ENCODE results near the gene TOLLIP. TPM values are rescaled to one million over a fixed set of nuclear protein-coding genes. Genes with fewer than 3 reads are reported as not detected.

The TOLLIP gene
- total RNA-seq, 1 donor from 2014 or later, result 38.9 TPM

DNA sequence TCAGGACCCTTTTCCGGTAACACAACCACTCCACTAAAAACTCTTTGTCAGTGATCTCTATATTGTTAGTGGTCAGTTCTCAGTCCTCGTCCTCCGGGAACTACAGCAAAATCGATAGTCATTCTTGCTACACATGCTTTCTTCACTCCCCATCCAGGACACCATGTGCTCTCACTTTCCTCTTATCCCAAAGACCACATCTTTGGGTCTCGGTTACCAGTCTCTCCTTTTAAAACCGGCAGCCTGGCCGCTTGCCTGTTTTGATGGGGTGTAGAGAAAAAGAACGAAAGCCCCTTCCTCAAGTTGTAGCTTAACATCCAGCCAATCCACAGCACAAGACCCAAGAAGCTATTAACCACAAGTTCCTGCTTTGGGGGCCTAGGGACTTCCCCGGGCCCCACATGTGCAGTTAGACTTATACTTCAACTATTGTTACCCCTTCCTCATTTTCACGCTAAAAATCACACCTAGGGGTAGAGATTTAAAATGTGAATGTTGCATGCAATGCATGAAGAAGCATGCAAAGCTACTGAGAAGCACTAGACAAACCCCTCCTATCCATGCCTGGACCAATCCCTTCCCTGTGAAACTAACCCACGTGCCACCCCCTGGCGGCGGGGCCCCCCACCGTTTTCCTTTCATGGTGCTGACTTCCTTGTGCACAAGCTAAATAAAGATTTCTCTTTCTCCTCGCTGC is 1.5 kb upstream of the TOLLIP start:
- Mint-ChIP-seq H3K9me3 (peaks cover 26% of the 10 kb centered on the region), H3K27me3 (peaks cover 29% of the 10 kb centered on the region), H3K4me1 (peaks cover 27% of the 10 kb centered on the region), H3K36me3 (ENCODE audit: low read depth) (peaks cover 15% of the 10 kb centered on the region), H3K27ac (peak overlapping the region; percentile 94), H3K4me3 (peak overlapping the region; percentile 87)
- peak; percentile 74 for DNase-seq
- intact Hi-C loops (cut with micrococcal nuclease), result no loop called here

DNA sequence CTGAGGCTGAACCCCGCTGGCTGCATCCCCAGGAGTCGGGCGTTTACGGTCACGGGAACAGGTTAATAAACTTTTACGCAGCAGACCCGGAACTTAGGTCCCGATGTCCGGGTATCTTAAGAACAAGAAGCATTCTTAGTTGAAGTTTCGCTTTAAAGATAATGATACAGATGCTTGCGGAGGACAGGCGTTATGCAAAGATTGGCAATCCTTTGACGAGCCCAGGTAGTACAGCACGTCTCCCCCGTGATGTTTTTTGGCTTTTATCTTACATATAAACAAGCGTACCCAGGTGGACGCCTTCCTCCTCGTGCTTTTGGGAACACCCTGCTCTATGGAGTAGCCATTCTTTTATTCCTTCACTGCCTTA is 871 bp upstream of the TOLLIP start:
- peaks cover 25% of the 10 kb centered on the region for H3K27me3 Mint-ChIP-seq
- peaks cover 26% of the 10 kb centered on the region for H3K9me3 Mint-ChIP-seq
- peak overlapping the region; percentile 94 for H3K27ac Mint-ChIP-seq
- intact Hi-C loops (cut with micrococcal nuclease), result no loop called here
- H3K36me3 Mint-ChIP-seq (ENCODE audit: low read depth), result peaks cover 15% of the 10 kb centered on the region
- H3K4me1 Mint-ChIP-seq, result peaks cover 27% of the 10 kb centered on the region
- peak overlapping the region; percentile 87 for H3K4me3 Mint-ChIP-seq
- DNase-seq, result no peak

DNA sequence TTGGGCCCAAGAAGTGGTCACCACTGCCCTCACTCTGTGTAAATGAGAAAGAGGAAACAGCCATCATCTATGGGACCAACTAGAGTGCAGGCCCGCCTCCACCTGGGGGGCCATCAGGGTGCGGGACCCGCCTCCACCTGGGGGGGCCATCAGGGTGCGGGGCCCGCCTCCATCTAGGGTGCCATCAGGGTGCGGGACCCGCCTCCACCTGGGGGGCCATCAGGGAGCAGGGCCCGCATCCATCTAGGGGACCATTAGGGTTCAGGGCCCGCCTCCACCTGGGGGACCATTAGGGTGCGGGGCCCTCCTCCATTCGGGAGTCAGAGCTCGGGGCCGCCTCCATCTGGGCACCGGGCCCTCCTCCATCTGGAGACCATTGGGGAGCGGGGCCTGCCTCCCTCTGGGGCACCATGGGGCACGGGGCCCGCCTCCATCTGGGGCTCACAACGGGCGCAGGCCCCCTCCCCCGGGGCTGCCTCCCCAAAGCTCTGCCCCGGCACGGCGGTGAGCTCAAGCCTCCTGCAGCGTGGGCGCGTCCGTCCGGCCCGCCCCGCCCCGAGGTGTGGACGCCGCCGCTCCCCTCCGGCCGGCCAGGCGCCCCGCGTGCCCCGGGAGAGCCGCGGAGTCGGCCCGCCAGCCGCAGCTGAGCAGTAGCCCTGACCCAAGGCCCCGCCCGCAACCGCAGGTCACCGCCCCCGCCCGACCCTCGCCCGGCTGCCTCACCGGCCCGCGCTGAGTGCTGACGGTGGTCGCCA is 512 bp downstream of the TOLLIP start:
- peak overlapping the region; percentile 74 for H3K27ac Mint-ChIP-seq
- H3K4me1 Mint-ChIP-seq, result peaks cover 27% of the 10 kb centered on the region
- H3K9me3 Mint-ChIP-seq, result peaks cover 21% of the 10 kb centered on the region
- H3K36me3 Mint-ChIP-seq (ENCODE audit: low read depth), result peaks cover 15% of the 10 kb centered on the region
- intact Hi-C loops (cut with micrococcal nuclease), result loop anchor here (1.0 to 2.0 kb wide), 3 partner anchors 27 to 74 kb away; no protein-coding TSS in a partner anchor
- peak overlapping the region; percentile 65 for H3K4me3 Mint-ChIP-seq
- H3K27me3 Mint-ChIP-seq, result peaks cover 14% of the 10 kb centered on the region
- DNase-seq, result no peak

DNA sequence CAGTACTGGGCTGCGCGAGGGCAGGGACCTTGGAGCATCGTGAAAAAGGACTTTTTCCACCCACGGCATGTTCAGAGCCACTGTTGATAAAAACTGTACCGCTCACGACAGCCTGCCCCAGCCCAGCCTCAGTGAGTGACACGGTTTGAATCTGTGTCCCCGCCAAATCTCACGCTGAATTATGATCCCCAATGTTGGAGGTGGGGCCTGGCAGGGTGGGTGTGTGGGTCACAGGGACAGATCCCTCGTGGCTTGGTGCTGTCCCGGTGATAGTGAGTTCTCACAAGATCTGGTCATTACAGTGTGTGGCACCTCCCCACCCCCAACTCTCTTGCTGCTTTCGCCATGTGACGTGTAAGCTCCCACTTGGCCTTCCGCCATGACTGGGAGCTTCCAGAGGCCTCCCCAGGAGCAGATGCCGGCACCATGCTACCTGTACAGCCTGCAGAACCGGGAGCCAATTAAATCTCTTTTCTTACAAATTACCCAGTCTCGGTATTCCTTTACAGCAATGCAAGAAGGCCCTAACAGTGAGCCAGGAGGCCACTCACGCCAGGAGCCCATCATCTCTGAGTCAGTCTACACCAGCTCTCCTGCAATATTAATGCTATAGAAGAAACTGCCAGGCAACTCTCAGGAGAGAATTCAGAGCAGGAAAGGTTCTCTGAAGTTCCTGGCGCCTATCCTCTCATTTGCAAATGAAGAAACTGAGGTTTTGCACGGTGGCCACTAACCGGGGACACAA is 1.3 kb downstream of the TOLLIP start:
- Mint-ChIP-seq H3K27me3 (peaks cover 6% of the 10 kb centered on the region), H3K27ac (peak overlapping the region; percentile 74), H3K9me3 (peaks cover 21% of the 10 kb centered on the region), H3K36me3 (ENCODE audit: low read depth) (peaks cover 15% of the 10 kb centered on the region), H3K4me3 (peak overlapping the region; percentile 65), H3K4me1 (peaks cover 27% of the 10 kb centered on the region)
- no peak for DNase-seq
- intact Hi-C loops (cut with micrococcal nuclease), result loop anchor here (2.0 kb wide), 2 partner anchors 45 to 75 kb away; no protein-coding TSS in a partner anchor

DNA sequence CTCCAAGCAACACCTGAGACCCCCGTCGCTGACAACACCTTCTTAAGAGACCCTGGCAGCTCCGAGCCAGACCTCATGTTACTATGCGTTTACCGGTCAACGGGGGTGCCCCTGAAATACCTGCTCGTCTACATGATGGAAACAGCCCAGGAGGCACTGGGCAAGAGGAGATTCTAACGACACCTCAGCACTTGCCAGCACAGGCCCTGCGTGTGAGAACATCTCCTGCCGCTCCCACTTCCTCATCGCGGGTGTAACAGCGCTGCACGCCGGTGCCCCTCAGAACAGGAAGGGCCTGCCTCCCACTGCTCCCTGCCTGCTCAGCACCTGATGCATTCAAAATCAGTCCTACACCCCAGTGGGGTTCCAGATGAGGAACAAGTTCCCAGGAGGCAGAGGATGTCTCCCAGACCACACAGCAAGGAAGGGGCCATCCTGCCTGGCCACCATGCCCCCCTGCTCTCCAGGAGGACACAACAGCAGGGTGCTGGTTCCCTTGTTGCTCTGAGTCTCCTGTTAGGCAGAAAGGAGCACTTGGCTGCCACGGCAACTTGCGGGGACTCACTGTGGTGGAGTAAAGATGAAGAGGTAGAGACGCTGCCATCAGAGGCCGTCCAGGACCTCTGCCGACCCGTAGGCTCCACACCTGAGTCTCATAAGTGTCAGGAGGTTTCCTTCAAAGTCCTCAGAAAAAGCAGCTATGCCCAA is 2.1 kb downstream of the TOLLIP start:
- Mint-ChIP-seq H3K27me3 (peaks cover 2% of the 10 kb centered on the region), H3K27ac (no peak overlapping the region), H3K36me3 (ENCODE audit: low read depth) (peaks cover 13% of the 10 kb centered on the region), H3K9me3 (peaks cover 17% of the 10 kb centered on the region), H3K4me3 (peak overlapping the region; percentile 19), H3K4me1 (peaks cover 27% of the 10 kb centered on the region)
- DNase-seq, result no peak
- intact Hi-C loops (cut with micrococcal nuclease), result no loop called here

DNA sequence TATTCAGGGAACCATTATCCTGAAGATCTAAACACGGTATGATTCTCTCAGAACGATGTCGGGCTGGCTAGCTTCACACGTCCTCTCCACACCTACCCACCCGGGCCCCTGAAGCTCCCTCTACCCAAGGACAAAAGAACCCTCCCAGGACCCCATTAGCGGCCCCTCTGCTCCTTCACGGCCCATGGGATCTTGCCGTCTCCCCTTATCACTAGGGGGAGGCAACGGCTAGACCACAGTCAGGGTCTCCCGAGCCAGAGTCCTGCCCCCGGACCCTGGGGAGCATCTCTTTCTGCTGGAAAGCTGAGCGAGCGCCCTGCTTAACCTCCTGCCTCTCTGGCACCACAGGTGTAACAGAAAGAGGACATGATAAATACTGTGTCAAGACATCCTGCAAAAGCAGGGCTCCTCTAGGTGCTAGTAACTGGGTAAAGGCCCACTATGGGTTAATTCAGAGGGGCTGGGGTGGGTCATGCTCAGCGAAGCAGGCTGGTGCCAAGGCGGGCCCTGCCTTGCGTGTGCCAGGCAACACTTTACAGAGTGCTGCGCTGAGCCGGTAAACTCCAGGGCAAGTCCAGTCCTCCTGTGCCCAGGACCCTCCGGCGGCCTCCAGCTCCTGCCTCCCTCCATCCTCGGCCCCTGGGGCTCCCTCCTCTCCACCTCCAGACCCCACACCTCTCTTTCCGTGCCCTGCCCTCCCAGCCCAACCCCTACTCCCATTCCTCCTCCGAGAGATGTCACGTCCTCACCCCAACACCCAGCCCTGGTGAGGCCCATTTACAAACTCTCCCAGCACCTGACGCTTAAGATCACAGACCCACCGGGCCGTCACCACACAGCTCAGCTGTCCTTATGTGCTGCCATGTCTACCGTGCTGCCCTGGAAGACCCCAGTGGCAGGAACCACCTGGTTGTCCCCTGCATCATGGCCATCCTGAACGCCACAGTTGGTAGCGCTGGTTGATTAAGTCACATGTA is 3.0 kb downstream of the TOLLIP start:
- intact Hi-C loops (cut with micrococcal nuclease), result no loop called here

DNA sequence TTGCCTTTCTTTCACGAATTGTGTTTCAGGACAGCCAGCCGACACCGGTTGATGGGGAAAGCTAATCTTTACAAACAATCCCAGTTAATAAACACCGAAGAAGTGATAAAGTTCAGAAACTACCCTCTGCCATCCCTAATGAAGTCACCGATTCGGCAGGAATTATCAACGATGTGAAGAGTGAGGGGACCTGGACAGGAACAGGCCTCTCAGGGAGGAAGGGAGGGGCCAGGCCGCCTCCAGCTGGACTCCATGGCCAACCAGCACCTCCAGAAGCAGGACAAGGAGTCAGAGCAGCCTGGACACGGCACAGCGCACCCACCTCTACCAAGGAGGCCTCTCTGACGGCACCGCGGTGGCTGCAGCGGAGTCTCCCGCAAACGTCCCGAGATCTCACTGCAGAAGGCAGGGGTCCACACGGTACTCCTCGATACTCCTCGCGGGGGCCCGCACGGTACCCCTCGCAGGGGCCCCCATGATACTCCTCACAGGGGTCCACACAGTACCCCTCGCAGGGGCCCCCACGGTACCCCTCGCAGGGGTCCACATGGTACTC is 3.9 kb downstream of the TOLLIP start:
- Mint-ChIP-seq H3K27ac (no peak overlapping the region), H3K27me3 (no peaks in the 10 kb centered on the region), H3K4me3 (no peak overlapping the region), H3K4me1 (peaks cover 19% of the 10 kb centered on the region), H3K9me3 (peaks cover 2% of the 10 kb centered on the region), H3K36me3 (ENCODE audit: low read depth) (peaks cover 7% of the 10 kb centered on the region)
- peak; percentile 57 for DNase-seq
- intact Hi-C loops (cut with micrococcal nuclease), result no loop called here

More for the DNA sequence above, 3.0 kb downstream of the TOLLIP start:
- H3K9me3 Mint-ChIP-seq, result peaks cover 11% of the 10 kb centered on the region
- H3K27me3 Mint-ChIP-seq, result no peaks in the 10 kb centered on the region
- no peak overlapping the region for H3K4me3 Mint-ChIP-seq
- no peak overlapping the region for H3K27ac Mint-ChIP-seq
- peaks cover 27% of the 10 kb centered on the region for H3K4me1 Mint-ChIP-seq
- peaks cover 13% of the 10 kb centered on the region for H3K36me3 Mint-ChIP-seq (ENCODE audit: low read depth)
- DNase-seq, result peak; percentile 55

DNA sequence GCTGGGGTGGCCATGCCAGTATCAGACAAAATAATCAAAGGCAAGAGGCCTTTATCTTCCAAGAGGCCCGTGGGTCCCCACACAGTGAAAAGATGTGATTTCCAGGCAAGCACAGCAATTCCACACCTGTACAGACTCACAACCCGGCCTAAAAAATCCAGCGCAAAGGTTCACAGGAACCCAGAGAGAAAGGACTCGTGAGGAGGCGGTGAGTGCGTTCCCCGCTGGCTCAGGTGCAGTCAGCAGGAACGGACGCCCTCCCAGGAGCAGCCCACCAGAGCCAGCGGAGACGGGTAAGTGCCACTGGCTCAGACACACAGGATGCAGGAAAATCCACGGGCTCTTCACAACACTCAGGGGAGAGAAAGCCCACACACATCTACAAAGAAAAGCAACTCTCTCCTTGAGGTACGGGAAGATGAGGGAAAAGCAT is 4.4 kb downstream of the TOLLIP start:
- no peak overlapping the region for H3K4me3 Mint-ChIP-seq
- intact Hi-C loops (cut with micrococcal nuclease), result no loop called here
- peaks cover 5% of the 10 kb centered on the region for H3K36me3 Mint-ChIP-seq (ENCODE audit: low read depth)
- H3K4me1 Mint-ChIP-seq, result peaks cover 16% of the 10 kb centered on the region
- no peaks in the 10 kb centered on the region for H3K27me3 Mint-ChIP-seq
- H3K27ac Mint-ChIP-seq, result no peak overlapping the region
- DNase-seq, result peak; percentile 52
- no peaks in the 10 kb centered on the region for H3K9me3 Mint-ChIP-seq

DNA sequence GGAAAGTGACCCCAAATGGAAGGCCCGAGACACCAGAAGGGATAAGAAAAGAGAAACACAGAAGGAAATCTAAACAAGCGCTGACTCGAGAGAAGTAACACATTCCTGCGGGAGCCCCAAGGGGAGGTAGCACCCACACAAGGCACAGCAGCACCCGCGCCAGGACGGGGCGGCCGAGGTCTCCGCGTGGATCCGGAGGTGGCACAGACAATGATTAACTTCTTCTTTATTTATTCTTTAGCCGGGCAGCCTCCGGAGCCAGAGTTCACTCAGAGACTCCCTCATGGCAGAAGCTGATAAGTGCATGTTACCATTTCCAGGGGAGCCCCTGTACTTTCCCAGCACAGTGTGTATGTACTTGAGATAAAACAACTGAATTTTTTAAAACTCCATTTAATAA is 5.1 kb downstream of the TOLLIP start:
- H3K27ac Mint-ChIP-seq, result no peak overlapping the region
- peaks cover 14% of the 10 kb centered on the region for H3K4me1 Mint-ChIP-seq
- no peaks in the 10 kb centered on the region for H3K27me3 Mint-ChIP-seq
- H3K4me3 Mint-ChIP-seq, result no peak overlapping the region
- H3K36me3 Mint-ChIP-seq (ENCODE audit: low read depth), result peaks cover 5% of the 10 kb centered on the region
- no peak for DNase-seq
- no peaks in the 10 kb centered on the region for H3K9me3 Mint-ChIP-seq
- intact Hi-C loops (cut with micrococcal nuclease), result no loop called here

DNA sequence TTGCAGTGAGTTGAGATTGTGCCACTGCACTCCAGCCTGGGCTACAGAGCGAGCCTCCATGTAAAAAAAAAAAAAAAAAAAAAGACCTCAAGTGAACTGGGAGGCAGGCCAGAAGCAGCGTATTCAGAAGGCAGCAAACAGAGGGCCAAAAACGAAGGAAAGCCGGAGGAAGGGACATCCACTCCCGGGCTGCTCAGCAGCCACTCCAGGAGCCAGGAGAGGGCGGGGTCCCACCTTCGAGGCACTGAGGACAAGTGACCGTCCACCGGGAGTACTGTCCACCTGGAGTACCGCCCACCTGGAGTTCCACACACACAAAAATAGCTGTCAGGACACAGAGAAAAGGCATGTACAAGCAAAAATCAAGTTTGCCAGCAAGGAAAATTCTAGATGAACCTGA is 5.5 kb downstream of the TOLLIP start:
- Mint-ChIP-seq H3K4me1 (peaks cover 14% of the 10 kb centered on the region), H3K4me3 (no peak overlapping the region), H3K27ac (no peak overlapping the region), H3K27me3 (no peaks in the 10 kb centered on the region), H3K9me3 (no peaks in the 10 kb centered on the region), H3K36me3 (ENCODE audit: low read depth) (peaks cover 5% of the 10 kb centered on the region)
- no peak for DNase-seq
- intact Hi-C loops (cut with micrococcal nuclease), result no loop called here

DNA sequence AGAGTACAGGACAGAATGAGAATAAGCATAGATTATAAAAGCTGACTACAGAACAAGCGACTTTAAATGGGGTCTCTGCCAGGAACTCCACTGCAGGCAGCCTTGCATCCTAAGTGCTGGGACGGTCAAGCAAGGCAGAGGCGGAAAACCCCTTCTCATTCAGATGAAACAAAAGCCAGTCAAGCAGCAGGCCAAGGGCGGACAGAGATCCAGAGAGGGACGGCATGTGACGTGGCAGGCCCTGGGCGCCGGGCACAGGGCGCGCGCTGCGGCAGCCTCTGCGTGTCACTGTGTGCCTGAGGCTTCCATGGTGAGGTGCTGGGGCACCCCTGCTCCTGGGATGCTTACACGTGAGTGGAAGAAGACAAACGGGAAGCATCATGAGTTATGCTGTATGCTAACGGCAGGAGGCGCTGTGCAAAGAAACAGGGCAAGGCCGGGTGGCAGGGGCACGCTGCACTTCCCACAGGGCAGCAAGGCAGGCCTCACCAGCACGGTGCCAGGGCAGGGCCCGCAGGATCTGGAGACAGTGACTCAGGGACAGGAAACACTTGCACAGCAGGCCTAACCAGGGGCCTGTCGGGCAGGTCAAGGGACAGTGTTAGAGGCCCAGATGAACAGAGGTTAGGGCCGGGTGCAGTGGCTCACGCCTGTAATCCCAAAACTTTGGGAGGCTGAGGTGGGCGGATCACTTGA is 6.2 kb downstream of the TOLLIP start:
- Mint-ChIP-seq H3K27ac (no peak overlapping the region), H3K27me3 (no peaks in the 10 kb centered on the region)

More for the DNA sequence above, 6.2 kb downstream of the TOLLIP start:
- peaks cover 5% of the 10 kb centered on the region for H3K36me3 Mint-ChIP-seq (ENCODE audit: low read depth)
- no peaks in the 10 kb centered on the region for H3K9me3 Mint-ChIP-seq
- intact Hi-C loops (cut with micrococcal nuclease), result no loop called here
- DNase-seq, result no peak
- peaks cover 11% of the 10 kb centered on the region for H3K4me1 Mint-ChIP-seq
- H3K4me3 Mint-ChIP-seq, result no peak overlapping the region
